ENCODE measurements around the gene HIBCH.
A peak's percentile ranks its signal among the peaks of the same experiment; 100 is the strongest.

The HIBCH gene

DNA sequence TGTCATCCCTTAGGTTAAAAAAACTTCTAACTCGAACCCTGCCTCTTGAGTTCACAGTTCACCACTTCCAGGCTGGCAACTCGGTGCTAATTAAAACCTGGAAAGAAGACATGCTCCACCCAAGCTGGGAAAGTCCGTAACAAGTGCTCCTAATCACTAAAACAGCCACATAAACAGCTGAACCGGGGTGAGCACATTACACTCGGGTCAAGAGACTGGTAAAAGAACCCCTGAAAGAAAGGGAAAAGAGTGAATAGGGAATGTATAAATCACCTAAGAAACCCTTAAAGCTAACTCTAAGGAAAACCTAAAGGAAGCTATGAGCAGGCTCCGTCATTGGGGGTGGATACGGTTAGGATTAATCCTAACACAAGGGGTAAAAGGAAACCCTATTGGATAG is 102.0 kb downstream of the HIBCH start:
- DNase-seq (ENCODE audit: low spot score), result no peak
- Histone ChIP-seq H3K4me3 (no peak overlapping the region), H3K27ac (no peak overlapping the region)
- TF ChIP-seq, protein P1, sequence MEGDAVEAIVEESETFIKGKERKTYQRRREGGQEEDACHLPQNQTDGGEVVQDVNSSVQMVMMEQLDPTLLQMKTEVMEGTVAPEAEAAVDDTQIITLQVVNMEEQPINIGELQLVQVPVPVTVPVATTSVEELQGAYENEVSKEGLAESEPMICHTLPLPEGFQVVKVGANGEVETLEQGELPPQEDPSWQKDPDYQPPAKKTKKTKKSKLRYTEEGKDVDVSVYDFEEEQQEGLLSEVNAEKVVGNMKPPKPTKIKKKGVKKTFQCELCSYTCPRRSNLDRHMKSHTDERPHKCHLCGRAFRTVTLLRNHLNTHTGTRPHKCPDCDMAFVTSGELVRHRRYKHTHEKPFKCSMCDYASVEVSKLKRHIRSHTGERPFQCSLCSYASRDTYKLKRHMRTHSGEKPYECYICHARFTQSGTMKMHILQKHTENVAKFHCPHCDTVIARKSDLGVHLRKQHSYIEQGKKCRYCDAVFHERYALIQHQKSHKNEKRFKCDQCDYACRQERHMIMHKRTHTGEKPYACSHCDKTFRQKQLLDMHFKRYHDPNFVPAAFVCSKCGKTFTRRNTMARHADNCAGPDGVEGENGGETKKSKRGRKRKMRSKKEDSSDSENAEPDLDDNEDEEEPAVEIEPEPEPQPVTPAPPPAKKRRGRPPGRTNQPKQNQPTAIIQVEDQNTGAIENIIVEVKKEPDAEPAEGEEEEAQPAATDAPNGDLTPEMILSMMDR (IDR thresholded peaks at IDR 0.05), result no peak

DNA sequence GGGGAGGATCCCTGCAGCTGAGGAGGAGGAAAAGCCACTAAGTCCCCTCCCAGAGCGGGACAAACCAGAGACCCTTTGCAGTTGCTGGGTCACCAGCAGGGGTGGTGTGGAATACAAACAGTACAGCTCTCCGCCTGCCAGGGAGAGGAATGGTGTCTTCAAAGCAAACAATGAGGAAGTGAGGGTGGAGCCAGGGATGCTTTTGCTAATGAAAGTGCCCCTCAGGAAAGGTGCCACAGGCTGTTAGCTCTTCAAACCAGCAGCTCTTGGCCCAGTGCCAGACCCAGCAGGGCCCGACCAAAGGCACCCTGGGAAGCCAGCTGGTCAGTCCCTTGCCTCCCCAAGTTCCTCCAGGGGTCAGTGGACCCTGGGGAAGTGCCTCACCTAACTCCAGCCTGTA is 102.8 kb downstream of the HIBCH start:
- no peak overlapping the region for H3K4me3 ChIP-seq
- H3K27ac ChIP-seq, result no peak overlapping the region
- TF ChIP-seq, protein P1 (IDR thresholded peaks at IDR 0.05), result no peak
- no peak for DNase-seq (ENCODE audit: low spot score)

DNA sequence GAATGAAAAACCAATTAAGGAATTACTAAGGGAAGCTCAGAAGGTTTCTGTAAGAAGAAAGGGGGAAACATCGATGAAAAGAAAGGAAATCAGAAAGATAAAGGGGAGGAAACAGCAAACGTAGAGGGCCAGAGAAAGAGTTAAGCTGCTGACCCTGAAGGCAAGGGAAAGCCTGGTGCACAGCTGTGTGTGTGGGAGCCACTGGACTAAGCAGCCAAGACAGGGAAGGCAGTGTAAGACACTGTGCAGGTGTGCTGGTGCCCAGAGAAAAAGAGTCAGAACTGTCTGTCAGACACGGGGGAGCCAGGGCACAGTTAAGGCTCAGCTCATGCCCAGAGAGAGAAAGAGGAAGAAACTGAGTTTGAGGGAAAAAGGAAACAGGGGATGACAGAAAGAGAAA is 104.0 kb downstream of the HIBCH start:
- H3K27ac ChIP-seq, result no peak overlapping the region
- no peak for DNase-seq (ENCODE audit: low spot score)
- no peak overlapping the region for H3K4me3 ChIP-seq
- TF ChIP-seq, protein P1 (IDR thresholded peaks at IDR 0.05), result no peak

DNA sequence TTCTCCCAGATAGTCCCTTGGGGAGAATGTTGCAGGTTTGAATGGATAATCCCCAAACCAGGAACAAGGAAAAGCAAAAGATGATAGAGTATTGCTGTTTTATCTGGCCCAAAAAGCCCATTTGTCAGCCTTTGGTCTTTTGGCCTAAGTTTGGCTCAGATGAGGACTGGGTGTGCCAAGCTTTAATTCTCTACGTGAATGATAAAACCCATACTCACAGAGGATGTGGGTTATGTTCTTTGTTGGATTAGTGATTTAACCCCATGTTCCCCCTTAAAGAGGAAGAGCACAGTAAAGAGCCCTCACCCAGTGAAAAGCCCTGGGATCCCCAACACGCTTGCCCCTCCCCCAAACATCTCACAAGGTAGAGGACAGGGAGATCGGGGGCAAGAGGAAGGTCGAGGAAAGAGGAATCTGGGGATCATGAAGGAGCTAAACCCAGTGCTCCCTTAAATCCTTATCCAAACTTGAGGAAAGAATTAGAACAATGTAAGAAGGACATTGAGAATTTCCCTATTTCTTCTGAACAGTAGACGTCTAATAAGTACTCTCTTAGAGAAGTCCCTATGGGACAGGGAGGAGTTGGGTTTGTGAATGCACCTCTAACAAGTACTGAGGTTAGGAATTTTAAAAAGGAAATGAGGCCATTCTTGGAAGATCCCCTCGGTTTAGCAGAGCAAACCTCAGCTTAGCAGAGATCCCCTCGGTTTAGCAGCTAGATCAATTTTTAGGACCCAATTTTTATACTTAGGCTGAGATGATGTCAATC is 105.0 kb downstream of the HIBCH start:
- Histone ChIP-seq H3K4me3 (no peak overlapping the region), H3K27ac (peak overlapping the region in 1 of 2 donors; percentile 36)
- TF ChIP-seq, protein P1 (IDR thresholded peaks at IDR 0.05), result no peak
- no peak for DNase-seq (ENCODE audit: low spot score)

DNA sequence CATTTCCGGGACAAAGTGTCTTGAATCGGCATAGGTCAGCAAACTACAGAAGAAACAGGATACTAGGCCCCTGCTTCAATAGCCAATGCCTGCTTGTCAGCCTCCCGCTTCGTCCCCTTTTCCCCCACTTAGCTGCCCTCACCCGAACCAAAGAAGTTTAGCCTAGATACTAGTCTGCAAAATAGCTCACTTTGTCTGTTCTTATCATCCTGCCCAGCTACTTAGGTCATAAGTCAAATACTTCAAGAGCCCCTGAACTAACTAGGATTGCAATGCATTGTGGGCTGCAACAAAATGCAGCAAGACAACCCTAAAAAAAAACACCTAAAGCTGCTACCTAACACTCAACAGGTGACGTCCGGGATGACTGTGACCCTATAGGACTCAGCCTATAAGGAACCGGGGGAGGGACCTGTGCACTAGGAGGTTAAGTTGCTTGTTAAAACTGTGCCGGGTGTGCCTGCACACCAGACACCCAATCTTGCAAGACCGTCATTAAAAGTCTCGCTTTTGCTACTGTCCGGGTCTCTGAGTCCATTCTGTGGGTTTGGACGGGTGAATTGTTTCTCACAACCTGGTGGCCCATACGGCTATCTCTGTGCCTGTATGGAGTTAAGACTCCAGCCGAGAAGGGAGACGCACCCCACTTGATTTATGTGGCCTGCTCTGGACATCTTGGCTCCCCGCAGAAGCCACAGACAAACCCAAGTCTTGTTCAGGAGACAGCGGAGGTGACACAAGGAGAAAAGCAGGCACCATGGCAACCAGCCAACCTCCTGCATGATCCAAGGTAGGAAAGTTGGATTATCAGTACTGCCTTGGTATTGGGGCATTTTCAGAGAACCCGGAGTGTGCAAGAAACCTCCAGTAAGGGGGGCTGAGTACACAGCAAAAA is 105.9 kb downstream of the HIBCH start:
- no peak overlapping the region for H3K27ac ChIP-seq
- DNase-seq (ENCODE audit: low spot score), result no peak

DNA sequence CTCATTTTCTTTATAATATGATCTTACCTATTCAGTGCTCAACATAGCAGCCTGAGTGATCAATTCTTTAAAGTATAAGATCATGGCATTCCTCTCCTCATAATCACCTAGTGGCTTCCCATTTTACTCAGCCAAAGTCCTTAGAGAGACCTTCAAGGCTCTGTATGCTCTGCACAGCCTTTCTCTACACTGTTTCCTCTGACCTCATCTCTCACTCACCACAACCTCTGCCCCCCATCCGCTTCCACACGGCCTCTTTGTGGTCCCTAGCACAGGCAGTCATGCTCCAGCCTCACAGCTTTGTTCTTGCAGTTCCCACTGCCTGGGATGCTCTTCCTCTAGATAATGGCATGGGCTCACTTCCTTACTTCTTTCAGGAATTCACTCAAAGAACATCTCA is 109.2 kb downstream of the HIBCH start:
- DNase-seq (ENCODE audit: low spot score), result no peak
- TF ChIP-seq, protein P1 (IDR thresholded peaks at IDR 0.05), result no peak
- no peak overlapping the region for H3K4me3 ChIP-seq
- H3K27ac ChIP-seq, result no peak overlapping the region

More for the DNA sequence above, 105.9 kb downstream of the HIBCH start:
- TF ChIP-seq, protein P1 (IDR thresholded peaks at IDR 0.05), result no peak
- H3K4me3 ChIP-seq, result no peak overlapping the region
